Measurements from ENCODE around the gene BPGM.
"Not testable (repeated sequence)": the region's sequence is repeated elsewhere in the genome, so short reads cannot be mapped to it uniquely, and the experiment has no call there.

BPGM gene

DNA sequence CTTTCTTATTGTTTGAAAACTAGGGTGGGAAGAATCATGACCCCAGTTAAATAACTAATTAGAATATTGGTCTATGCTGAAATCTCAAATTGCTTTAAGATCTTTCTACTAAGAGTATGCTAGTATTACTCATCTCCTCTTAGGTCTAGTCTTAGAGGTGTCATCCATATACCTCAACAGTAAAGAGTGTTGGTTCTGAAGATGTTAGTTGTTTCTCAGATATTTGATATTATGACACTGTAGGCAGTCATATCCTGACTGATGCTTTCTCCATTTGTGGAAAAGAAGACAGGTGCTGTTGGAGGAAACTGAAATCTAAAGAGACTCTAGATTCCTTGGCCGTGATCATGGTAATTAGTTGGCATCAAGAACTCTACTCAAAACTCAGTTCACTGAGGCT lies 21.2 kb downstream of the BPGM start:
- DNase-seq: no peak

DNA sequence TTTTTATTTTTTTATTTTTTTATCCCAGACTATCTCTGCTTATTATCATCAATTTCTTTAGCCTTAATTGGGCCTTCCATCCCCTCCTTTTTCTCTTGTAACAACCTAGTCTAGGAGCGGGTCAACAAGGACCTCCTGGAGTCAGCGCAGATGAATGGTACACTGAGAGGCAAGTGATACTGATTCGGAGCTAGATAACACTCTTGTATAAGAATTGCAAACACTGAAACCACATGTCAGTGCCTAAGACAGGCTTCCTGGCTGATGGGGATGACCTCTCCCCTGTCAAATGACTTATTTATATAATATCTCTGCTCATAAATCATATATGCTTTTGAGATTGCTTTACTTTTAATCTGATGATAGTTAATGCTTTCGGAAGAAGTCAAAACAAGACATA lies 22.7 kb downstream of the BPGM start:
- no peak for DNase-seq

DNA sequence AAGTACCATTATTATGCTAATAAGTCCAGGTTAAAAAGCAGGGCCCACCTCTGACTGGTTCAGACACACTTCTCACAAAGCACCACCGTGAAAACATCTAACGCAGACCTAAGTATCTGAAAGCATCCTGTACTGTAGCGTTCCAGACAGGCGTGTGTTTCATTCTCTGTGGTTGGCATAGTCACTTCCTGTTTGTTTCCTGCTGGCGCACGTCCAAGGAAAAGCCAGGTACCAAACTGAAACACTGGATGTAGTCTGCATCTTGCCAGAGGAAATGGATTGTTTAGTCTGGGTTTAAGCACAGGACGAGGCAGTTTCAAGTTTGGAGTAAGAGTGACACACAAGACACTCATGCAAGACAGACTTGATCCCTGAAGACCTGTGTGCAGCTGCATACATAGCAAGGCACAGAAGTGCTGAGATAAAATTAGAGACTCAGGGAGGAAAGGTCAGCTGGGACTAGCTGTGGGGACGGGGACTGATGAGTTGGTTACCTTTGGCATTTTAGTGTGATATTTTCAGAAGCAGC lies 23.3 kb downstream of the BPGM start:
- peak; percentile 69 for DNase-seq

DNA sequence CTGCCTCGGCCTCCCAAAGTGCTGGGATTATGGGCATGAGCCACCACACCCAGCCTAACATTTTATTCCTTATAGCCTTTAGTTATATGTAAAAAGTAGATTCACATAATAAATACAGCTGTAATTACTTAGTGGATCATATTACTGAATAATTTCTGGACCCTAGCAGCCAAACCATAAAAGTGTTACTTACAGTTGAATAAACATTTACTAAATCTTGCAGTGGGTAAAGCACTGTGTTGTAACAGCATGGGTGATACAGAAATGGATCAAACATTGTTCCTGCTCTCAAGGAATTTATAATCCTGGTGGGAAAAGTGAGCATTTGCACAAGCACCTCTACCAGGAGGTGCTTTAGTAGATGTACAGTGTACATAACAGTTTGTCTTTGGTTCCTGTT lies 25.0 kb downstream of the BPGM start:
- DNase-seq: no peak

DNA sequence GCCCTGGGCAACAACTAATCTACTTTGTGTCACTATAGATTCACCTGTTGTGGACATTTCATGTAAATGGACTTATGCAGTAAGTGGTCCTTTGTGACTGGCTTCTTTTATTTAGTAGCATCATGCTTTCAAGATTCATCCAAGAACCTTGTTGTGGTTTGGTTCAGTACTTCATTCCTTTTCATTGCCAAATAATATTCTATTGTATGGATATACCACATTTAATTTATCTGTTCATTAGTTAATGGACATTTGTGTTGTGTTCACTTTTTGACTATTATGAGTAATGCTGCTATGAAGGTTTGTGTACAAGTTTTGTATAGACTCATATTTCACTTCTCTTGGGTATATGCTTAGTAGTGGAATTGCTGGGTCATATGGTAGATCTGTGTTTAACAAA lies 27.8 kb downstream of the BPGM start:
- no peak for DNase-seq

DNA sequence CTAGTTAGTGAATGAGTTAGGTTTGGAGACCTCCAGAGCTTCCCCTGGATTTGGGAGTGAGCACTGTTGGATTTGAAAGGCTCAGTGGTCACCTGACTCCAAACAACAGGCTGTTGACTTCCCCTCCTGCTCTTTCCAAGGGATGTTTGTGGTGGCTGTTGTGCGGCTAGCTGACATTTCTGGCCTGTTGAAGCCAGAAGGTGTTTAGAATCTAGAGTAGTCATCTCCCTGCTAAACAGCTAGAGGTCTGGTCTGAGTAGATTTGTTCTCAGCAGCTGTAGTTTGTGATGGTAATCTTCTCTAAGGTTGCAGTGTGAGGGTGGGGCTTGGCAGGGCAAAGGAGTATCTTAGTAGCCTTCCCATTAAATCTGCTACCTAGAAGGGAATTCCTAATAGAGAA lies 30.1 kb downstream of the BPGM start:
- DNase-seq: no peak

DNA sequence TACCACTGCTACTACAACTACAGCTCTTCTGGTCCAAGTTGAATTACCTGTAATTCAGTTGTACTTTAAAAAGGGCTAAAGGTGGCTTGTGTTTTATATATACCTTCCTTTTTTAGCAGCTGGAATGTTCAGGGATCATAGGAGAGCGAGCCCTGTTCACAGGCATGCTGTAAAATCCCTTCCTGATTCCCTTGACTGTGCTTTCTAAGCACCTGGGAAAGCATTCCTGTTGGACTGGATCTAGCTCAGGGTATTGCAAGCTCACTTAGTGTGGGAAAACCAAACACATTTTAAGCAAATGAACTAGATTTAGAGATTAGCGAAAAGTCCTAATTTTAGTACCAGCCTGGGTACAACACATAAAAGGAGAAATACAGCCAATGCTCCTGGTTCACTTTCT lies 31.5 kb downstream of the BPGM start:
- no peak for DNase-seq

DNA sequence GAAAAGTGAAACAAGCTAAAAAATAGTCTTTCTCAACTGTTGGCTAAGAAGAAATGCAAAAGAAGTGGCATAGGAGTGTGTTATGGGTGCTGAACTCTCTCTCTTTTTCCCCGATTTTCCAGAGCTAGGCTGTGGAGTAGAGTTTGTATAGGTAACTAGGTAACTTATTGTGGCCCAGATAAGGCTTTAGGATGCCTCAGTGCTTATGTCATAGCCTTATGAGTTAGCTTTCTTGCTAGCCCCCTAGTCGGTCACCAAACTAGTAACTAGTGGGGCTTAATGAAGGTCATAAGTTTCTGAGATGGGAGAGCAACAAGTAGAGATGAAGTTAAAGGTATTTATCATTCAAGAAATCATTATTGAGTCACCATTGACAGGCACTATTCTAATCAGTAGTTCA lies 32.4 kb downstream of the BPGM start:
- DNase-seq: no peak

DNA sequence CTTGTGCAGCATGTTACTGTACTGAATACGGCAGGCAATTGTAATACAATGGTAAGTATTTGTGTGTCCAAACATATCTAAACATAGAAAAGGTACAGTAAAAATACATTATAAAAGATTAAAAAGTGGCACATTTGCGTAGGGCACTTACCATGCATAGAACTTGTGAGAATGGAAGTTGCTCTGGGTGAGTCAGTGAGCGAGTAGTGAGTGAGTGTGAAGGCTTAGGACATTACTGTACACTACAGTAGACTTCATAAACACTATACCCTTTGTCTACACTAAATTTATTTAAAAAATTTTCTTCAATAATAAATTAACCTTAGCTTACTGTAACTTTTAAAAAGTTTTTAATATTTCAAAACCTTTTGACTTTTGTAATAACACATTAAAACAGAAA lies 37.5 kb downstream of the BPGM start:
- no peak for DNase-seq

DNA sequence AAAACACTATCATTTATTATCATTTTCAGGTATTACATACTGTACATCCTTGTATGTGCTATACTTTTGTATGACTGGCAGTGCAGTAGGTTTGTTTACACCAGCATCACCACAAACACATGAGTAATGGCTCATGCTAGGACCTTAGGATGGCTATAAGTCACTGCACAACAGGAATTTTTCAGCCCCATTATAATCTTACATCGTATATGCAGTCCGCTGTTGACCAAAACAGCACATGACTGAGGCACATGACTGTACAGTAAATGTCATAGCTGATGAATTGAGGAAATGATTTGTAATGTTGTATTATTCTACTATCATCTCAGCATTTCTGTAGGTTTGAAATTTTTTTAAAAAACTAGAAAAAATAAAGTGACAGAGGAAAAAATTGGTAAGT lies 38.6 kb downstream of the BPGM start:
- no peak for DNase-seq

DNA sequence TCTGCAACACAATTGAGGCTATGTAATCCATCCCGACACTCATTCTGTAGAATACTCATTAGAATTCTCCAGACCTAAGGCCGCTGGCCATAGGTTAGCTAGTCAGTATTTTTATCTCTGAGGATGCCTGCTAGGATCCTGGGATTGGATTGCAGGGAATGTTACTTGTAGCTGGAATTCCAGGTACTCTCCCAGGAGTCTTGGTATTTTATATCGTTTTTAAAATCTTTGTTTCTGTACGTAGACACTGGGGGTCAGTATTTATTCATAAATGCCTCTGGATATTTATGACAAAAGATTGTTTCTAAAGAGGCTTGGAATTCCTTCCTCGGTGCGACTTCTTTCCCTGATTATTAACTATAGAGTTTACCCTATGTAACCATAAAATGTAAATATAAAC lies 40.1 kb downstream of the BPGM start:
- DNase-seq: no peak

DNA sequence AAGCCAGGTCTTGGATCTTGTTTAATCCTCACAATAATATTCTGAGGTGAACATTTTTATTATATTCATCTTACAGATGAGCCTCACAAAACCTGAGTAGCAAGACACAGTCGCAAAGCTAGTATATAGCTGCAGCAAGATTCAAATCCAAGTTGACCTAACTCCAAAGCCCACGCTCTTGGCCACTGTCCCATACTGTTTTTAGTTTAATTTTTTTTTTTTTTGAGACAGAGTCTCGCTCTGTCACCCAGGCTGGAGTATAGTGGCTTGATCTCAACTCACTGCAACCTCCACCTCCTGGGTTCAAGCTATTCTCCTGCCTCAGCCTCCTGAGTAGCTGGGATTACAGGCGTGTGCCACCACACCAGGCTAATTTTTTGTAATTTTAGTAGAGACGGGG lies 42.9 kb downstream of the BPGM start:
- DNase-seq: not testable (repeated sequence)

DNA sequence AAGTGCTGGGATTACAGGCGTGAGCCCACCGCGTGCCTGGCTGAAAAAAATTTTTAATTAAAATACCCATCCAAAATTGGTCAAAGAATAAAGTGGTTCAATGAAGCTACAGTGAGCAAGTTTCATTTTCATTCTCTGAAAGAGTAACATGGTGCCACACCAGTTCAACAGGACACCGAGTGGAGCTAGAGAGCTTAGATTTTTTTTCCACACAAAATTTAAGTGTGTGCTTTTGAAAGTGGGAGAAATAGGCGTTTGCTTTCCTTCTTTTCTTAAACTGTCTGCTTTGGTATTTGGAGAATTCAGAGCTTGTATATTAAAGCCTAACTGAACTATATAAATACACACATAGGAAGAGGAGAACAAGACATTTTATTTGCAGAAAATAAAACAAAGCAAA lies 43.4 kb downstream of the BPGM start:
- no peak for DNase-seq

DNA sequence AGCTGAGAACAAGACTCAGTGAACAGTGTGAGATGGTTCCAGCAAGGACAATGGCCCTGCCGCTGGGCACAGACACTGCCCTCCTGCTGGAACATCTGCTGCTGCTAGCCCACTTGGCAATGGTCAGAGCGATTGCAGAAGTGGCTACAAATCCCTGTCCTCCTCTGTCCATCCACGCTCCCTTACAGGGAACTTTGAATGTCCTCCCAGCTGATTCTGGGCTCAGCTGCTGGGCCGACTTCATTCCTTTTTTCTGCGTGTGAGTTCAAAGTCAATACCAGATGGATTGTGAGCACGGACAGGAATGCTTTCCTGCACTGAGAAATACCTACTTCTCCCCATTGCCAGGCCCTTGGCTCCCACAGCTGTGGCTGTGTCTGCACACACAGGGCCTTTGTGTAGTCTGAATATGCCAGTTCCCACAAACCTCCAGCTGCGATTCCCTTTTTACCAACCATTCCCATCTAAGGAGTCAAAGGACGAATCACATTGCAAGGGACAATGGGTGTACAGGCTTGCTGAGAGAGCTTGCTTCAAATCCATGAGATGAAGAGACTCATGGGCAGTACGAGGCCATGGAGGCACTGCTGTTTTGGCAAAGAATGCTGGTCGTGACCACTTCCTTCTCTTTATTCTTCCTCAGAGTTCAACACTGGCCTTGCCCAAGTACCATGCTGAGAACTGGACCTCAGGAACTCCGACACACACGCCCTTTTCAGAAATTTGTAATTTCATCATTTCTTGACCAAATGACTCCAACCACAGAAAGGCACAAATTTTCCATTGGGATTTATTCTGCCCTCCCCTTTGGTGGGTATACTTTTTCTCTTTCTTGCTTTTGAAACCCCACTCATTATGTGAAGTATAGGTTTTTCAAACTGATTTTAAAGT lies 44.2 kb downstream of the BPGM start:
- DNase-seq: peak; percentile 53

DNA sequence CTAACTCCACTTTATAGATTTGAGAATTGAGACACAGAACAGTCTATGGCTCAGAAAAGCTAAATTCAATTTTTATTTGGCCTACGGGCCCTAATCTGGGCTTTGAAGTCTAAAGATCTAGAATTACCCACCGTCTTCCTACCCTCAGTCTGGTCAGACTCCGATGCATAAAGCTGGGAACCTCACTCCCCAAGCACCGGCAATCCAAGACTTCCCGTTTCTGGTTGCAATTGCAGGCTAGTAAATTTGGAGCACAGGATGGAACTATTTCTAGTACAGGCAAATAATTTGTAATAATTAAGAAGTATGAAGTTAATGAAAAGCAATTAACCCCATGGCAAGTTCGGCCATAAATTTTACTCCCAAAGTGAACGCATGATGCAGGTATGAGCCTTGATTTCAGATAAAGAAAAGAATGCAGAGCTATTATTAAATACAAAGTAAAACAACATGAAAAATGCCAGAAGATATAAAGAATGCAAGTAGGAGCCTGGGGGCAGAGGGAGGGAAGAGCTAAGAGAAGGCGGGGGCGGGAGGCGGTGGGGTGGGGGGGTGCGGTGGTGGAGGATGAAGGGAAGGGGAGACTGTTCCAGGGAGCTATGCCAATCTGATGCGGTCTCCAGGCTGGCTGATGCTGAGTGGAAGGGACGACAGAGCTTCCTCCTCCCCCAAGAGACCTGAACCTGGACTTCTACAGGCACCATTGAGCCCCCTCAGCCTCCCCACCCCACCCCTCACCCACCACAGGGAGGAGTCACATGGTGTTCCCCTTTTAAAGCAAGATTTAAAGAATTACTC lies 45.1 kb downstream of the BPGM start:
- DNase-seq: peak; percentile 71

DNA sequence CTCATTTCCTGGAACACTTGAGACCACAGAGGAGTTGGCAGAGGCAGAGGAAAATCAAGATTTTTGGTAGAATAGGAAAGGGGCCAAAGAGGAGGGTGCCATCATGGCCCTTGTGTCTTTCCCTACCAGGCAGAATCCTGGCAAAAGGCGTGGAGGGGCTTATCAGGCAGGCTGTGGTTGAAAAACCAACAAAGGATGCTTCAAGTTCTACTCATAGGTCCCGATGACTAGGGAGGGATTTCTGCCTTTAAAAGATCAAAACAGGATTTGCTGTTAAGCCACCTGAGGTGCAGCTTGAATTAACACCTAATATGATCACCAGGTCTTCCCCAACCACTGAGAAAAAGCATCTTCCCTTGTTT lies 45.7 kb downstream of the BPGM start:
- peak; percentile 81 for DNase-seq

DNA sequence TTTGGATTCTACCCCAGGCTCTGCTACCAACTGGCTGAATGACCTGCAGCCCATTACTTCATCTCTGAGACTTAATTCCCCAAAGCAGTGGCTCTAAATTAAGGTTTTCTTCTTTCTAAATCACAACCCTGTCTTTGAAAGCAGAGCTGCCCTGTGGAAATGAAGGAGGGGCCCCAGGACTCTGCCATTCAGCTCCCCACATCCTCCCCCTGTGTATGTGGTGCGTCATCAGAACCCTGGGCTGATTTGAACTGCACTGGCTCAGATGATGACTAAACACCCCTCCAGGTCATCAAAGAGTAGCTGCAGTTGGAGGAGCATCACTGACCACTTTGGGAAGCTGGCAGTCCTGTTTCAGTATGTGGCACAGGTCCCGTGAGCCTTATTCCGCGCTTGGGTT lies 46.6 kb downstream of the BPGM start:
- peak; percentile 89 for DNase-seq

DNA sequence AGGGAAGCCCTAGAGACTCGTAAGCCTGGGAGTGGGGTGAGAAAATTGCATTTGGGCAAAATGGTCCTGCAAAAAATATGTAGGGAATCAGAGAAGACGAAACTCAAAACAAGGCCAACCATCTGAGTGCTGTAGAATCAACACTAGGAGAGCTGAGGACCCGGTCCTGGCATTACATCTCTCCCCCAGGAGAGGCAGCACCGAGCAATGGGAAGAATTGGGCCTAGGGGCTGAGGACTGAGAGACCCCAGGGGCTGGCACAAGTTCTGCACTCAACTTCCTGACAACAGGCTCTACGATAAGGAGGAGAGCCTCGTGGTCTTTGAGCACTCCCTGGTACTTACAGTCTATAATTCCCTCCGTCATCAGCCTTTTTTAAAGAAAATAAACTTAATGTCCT lies 47.6 kb downstream of the BPGM start:
- DNase-seq: no peak

DNA sequence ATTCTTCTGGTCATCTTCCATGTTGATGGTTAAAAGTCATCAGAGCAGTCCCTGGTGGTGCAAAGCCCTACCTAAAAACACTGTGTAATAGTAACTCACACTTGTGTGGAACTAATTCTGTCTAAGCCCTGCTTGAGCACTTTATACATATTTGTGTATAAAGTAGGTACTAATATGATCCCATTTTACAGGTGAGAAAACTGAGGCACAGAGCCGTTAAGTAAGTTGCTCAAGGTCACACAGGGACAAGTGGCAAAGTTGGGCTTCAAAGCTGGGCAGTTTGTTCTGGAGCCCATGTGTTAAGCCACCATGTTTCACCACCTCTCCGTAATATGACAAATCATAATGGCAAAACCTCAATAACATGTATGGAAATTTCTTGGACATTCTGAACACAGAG lies 48.1 kb downstream of the BPGM start:
- no peak for DNase-seq

DNA sequence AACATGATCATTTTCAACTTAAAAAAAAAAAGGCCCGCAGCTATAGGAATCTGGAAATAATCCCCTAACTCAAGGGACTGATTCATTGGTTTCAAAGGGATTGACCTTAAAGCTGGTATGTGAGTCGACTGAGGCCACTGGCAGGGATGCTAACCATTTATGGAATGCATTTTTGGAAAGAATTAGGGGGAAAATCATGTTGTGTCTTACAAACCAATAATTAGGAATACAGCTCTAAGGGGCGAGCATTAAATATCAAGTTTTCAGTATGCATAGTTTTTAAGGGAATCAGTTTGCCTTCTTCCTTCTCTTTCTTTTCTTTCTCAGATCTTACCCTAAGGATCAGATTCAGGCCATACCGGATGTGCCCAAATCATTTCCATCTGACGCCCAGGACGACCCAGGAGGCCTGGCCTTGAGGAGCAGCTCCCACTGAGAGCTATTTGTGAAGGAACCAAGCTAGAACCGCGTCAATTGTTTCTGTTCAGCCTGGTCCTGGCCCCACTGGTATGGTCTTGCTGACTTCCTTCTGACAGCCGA lies 48.7 kb downstream of the BPGM start:
- DNase-seq: no peak

DNA sequence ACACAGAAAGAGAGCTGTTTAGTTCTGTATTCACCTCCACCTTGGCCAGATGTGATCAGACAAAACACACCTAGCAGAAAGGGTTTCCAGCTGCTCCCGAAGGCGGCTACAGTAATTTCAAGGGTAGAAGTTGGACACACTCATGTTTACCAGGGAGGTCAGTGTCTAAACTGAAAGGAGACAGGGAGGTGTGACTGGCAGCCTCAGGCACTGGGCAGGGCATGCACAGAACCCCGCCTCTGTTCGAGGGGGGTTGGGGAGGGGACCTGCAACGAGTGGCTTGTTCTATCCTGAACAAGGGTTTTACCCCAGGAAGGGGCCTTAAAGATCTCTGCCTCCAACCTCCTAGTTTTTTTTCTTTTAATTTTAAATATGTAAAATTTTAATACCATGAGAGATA lies 49.6 kb downstream of the BPGM start:
- DNase-seq: no peak

DNA sequence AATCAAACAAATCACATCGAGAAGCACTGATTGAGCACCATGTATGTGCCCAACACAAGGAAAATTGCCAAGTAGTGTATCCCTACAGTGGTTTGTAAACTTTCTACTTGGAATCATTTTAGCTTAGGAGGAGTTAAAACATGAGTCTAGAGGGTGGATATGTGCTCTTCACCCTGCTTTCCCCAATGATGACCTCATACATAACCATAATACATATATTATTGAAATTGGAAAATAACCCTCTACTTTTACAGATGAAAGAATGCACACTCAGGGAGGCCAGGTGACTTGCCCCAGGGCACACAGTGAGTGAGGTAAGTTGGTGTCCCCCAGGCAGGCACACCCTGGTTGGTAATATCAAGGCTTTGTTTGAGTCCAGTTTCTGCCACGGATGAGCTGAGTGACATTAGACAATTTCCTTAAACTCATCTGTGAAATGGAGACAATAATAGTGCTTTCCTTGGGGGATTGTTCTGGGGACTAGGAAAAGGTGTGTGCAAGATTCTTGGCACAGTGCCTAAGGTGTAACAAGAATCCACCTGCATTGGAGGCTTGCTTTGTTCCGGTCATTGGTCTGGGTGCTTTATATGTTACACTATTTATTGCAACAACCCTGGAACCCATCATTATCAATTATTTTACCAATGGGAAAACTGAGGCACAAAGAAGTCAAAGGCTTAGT lies 50.7 kb downstream of the BPGM start:
- DNase-seq: no peak

DNA sequence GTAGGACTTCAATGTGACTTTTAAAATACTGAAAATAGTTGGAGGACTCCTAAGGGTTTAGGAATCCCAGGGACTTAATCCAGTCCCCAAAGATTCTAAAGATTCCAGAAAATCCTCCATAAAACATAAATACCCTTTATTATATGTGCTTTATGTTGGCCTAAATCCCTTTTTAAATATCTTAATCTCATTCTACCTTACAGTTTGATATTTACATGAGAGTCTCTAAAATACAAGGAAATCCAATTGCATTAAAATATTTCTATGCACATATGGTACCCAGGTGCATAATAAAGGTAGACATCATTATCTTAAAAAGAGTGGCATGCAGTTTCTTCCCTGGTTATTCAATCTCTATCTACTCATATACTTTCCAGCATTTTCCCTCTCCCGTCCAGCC lies 51.8 kb downstream of the BPGM start:
- no peak for DNase-seq

Data from NCI-H226 (cell line).